ENCODE data around the gene DCTN3. TPM values are rescaled to one million over a fixed set of nuclear protein-coding genes. Genes with fewer than 3 reads are reported as not detected.

The DCTN3 gene
- polyA plus RNA-seq, 2 donors, result 44.4 to 112 TPM

GRCh38 chr9:34625186-34625486 lies 4.8 kb upstream of the DCTN3 start:
- Histone ChIP-seq H3K36me3 (ENCODE audit: control insufficient read depth in 2 of 2, insufficient read depth in 2 of 2, low read length in 1 of 2) (no peaks in the 10 kb centered on the region), H3K9me3 (ENCODE audit: control insufficient read depth in 2 of 2, insufficient read depth in 1 of 2, low read depth in 1 of 2, low read length in 1 of 2) (no peaks in the 10 kb centered on the region), H3K4me1 (ENCODE audit: control insufficient read depth in 2 of 2, insufficient read depth in 2 of 2, low read length in 1 of 2) (peaks cover 9 to 16% of the 10 kb centered on the region in 2 donors), H3K27ac (ENCODE audit: low read depth in 2 of 2, low read length in 1 of 2) (no peak overlapping the region), H3K4me3 (ENCODE audit: low read depth in 1 of 2, low read length in 2 of 2) (no peak overlapping the region), H3K27me3 (ENCODE audit: control insufficient read depth in 1 of 2, insufficient read depth in 2 of 2, low read length in 2 of 2) (peaks cover 0 to 23% of the 10 kb centered on the region in 2 donors)
- WGBS, 2 donors, result 79 to 86% methylated on average over 3 of the region's 3 CpGs

- H3K27me3 ChIP-seq (ENCODE audit: control insufficient read depth in 1 of 2, insufficient read depth in 2 of 2, low read length in 2 of 2), result peaks cover 0 to 23% of the 10 kb centered on the region in 2 donors
Observed at GRCh38 chr9:34624475-34625185, 4.3 kb upstream of the DCTN3 start.

GRCh38 chr9:34623374-34624235 lies 3.3 kb upstream of the DCTN3 start:
- Histone ChIP-seq H3K4me3 (ENCODE audit: low read depth in 1 of 2, low read length in 2 of 2) (no peak overlapping the region), H3K4me1 (ENCODE audit: control insufficient read depth in 2 of 2, insufficient read depth in 2 of 2, low read length in 1 of 2) (peaks cover 8 to 14% of the 10 kb centered on the region in 2 donors), H3K27me3 (ENCODE audit: control insufficient read depth in 1 of 2, insufficient read depth in 2 of 2, low read length in 2 of 2) (peaks cover 0 to 18% of the 10 kb centered on the region in 2 donors), H3K27ac (ENCODE audit: low read depth in 2 of 2, low read length in 1 of 2) (no peak overlapping the region), H3K36me3 (ENCODE audit: control insufficient read depth in 2 of 2, insufficient read depth in 2 of 2, low read length in 1 of 2) (no peaks in the 10 kb centered on the region), H3K9me3 (ENCODE audit: control insufficient read depth in 2 of 2, insufficient read depth in 1 of 2, low read depth in 1 of 2, low read length in 1 of 2) (no peaks in the 10 kb centered on the region)
- 19 to 35% methylated on average over 63 of the region's 63 CpGs for WGBS, 2 donors

More at GRCh38 chr9:34624475-34625185, 4.3 kb upstream of the DCTN3 start:
- Histone ChIP-seq H3K9me3 (ENCODE audit: control insufficient read depth in 2 of 2, insufficient read depth in 1 of 2, low read depth in 1 of 2, low read length in 1 of 2) (no peaks in the 10 kb centered on the region), H3K4me3 (ENCODE audit: low read depth in 1 of 2, low read length in 2 of 2) (no peak overlapping the region), H3K4me1 (ENCODE audit: control insufficient read depth in 2 of 2, insufficient read depth in 2 of 2, low read length in 1 of 2) (peaks cover 9 to 18% of the 10 kb centered on the region in 2 donors), H3K27ac (ENCODE audit: low read depth in 2 of 2, low read length in 1 of 2) (no peak overlapping the region), H3K36me3 (ENCODE audit: control insufficient read depth in 2 of 2, insufficient read depth in 2 of 2, low read length in 1 of 2) (no peaks in the 10 kb centered on the region)
- whole genome bisulfite sequencing, 2 donors, result 32 to 44% methylated on average over 38 to 39 of the region's 39 CpGs

- no peaks in the 10 kb centered on the region for H3K27me3 ChIP-seq (ENCODE audit: control insufficient read depth in 1 of 2, insufficient read depth in 2 of 2, low read length in 2 of 2)
- H3K27ac ChIP-seq (ENCODE audit: low read depth in 2 of 2, low read length in 1 of 2), result no peak overlapping the region
- H3K9me3 ChIP-seq (ENCODE audit: control insufficient read depth in 2 of 2, insufficient read depth in 1 of 2, low read depth in 1 of 2, low read length in 1 of 2), result no peaks in the 10 kb centered on the region
- WGBS, 2 donors, result 86 to 87% methylated on average over 2 of the region's 2 CpGs
- H3K4me3 ChIP-seq (ENCODE audit: low read depth in 1 of 2, low read length in 2 of 2), result no peak overlapping the region
- peaks cover 0 to 13% of the 10 kb centered on the region in 2 donors for H3K4me1 ChIP-seq (ENCODE audit: control insufficient read depth in 2 of 2, insufficient read depth in 2 of 2, low read length in 1 of 2)
- H3K36me3 ChIP-seq (ENCODE audit: control insufficient read depth in 2 of 2, insufficient read depth in 2 of 2, low read length in 1 of 2), result peaks cover 10 to 34% of the 10 kb centered on the region in 2 donors
Observed at GRCh38 chr9:34615132-34615531, 5.2 kb downstream of the DCTN3 start.

DNA sequence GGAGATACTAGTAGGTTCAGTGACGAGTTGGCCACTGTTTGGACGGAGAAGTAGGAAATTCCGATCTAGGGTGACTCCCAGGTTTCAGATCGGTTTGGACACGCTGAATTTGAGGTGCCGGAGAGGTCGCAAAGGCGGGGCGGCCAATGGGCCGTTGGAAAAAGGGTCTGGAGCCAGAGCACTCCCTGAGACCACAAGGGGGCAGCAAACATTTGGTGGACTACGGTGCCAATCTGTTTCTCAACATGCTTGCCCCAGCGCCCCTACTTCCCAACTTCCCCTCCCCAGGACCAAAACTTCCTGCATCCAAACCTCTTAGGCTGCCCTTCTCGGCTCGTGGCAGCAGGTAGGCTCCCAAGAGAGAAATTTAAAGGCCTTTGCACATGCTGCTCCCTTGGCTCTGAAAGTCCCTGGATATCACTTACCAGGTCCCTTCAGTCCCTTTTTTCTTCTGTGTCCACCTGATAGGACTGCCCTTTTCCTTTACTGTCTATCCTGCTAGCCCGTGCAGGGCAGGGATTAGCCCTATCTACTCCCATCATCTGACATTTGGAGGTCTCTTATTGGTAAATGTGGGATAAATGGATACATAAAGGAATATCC lies 7.4 kb downstream of the DCTN3 start:
- Histone ChIP-seq H3K27ac (ENCODE audit: low read depth in 2 of 2, low read length in 1 of 2) (peak overlapping the region; percentile 88 to 92), H3K36me3 (ENCODE audit: control insufficient read depth in 2 of 2, insufficient read depth in 2 of 2, low read length in 1 of 2) (peaks cover 5 to 28% of the 10 kb centered on the region in 2 donors), H3K27me3 (ENCODE audit: control insufficient read depth in 1 of 2, insufficient read depth in 2 of 2, low read length in 2 of 2) (no peaks in the 10 kb centered on the region), H3K4me1 (ENCODE audit: control insufficient read depth in 2 of 2, insufficient read depth in 2 of 2, low read length in 1 of 2) (peaks cover 0 to 10% of the 10 kb centered on the region in 2 donors), H3K9me3 (ENCODE audit: control insufficient read depth in 2 of 2, insufficient read depth in 1 of 2, low read depth in 1 of 2, low read length in 1 of 2) (no peaks in the 10 kb centered on the region), H3K4me3 (ENCODE audit: low read depth in 1 of 2, low read length in 2 of 2) (peak overlapping the region in 1 of 2 donors; percentile 78)
- 1 to 2% methylated on average over 14 to 15 of the region's 15 CpGs for WGBS, 2 donors

DNA sequence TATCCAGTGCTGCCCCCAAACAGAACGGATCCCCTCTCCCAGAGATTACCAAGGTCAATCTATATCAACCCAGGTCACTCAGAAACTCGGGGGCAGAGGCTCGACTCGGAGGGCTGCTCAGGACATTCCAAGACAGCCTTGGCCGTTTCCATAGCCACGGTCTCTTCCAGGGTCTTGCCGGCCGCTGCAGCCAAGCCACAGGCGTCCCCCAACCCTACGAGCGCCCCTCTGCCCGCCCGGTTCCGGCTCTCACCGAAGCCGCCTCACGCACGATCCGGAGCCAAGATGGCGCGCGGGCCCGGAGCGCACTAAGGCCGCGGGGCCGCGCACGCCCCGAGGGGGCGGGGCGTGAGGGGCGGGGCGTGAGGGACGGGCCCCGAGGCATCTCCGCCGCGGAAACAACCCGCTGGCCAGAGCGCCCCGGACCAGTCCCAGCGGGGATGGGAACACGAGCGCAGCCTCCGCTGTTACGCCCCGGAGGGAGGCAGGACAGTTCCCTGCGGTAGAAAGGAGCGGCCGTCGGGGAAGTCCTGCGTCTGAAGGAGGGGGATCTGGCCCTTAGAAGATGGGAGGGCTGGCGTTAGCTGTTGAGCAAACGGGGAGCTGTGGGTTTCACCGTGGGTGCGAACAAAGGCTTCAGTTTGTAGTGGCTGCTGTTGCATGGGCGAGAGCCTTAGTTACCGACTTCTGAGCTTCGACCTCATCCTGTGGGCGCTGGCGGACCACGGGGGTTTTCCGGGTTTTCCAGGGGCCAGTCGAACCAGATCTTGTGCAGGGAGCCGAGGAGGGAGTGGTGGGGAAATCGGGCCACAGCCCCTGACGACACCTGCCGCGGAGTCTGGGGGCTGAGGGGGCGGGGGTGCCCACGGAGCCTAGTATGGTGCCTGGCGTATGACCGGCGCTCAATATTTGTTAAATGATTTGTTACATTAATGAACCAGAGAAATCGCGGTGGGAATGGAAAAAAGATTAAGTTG lies 8.2 kb downstream of the DCTN3 start, which contains the start of gene RPP25L:
TSS of gene RPP25L (minus strand) at position 287 of the 977 bp plus-strand sequence. CDS start 801 bp downstream, outside the sequence.
- WGBS, 2 donors, result 0 to 1% methylated on average over 74 to 77 of the region's 77 CpGs
- peak within 1 kb of the TSS; percentile 78 to 81 for H3K4me3 ChIP-seq (ENCODE audit: low read depth in 1 of 2, low read length in 2 of 2)
- no peaks in the 10 kb centered on the region for H3K27me3 ChIP-seq (ENCODE audit: control insufficient read depth in 1 of 2, insufficient read depth in 2 of 2, low read length in 2 of 2)
- peaks cover 0 to 10% of the 10 kb centered on the region in 2 donors for H3K4me1 ChIP-seq (ENCODE audit: control insufficient read depth in 2 of 2, insufficient read depth in 2 of 2, low read length in 1 of 2)
- H3K9me3 ChIP-seq (ENCODE audit: control insufficient read depth in 2 of 2, insufficient read depth in 1 of 2, low read depth in 1 of 2, low read length in 1 of 2), result peaks cover 0 to 2% of the 10 kb centered on the region in 2 donors
- peaks cover 4 to 22% of the 10 kb centered on the region in 2 donors for H3K36me3 ChIP-seq (ENCODE audit: control insufficient read depth in 2 of 2, insufficient read depth in 2 of 2, low read length in 1 of 2)
- H3K27ac ChIP-seq (ENCODE audit: low read depth in 2 of 2, low read length in 1 of 2), result peak within 1 kb of the TSS; percentile 88 to 92

- Histone ChIP-seq H3K4me1 (ENCODE audit: control insufficient read depth in 2 of 2, insufficient read depth in 2 of 2, low read length in 1 of 2) (peaks cover 0 to 10% of the 10 kb centered on the region in 2 donors), H3K4me3 (ENCODE audit: low read depth in 1 of 2, low read length in 2 of 2) (peak overlapping the region; percentile 78 to 81), H3K36me3 (ENCODE audit: control insufficient read depth in 2 of 2, insufficient read depth in 2 of 2, low read length in 1 of 2) (peaks cover 4 to 15% of the 10 kb centered on the region in 2 donors), H3K9me3 (ENCODE audit: control insufficient read depth in 2 of 2, insufficient read depth in 1 of 2, low read depth in 1 of 2, low read length in 1 of 2) (peaks cover 0 to 2% of the 10 kb centered on the region in 2 donors), H3K27me3 (ENCODE audit: control insufficient read depth in 1 of 2, insufficient read depth in 2 of 2, low read length in 2 of 2) (no peaks in the 10 kb centered on the region), H3K27ac (ENCODE audit: low read depth in 2 of 2, low read length in 1 of 2) (peak overlapping the region; percentile 88 to 89)
- 53 to 60% methylated on average over 10 of the region's 10 CpGs for WGBS, 2 donors
Observed at GRCh38 chr9:34611251-34611810, 9.0 kb downstream of the DCTN3 start.

- H3K27ac ChIP-seq (ENCODE audit: low read depth in 2 of 2, low read length in 1 of 2), result no peak overlapping the region
- peak overlapping the region; percentile 78 to 81 for H3K4me3 ChIP-seq (ENCODE audit: low read depth in 1 of 2, low read length in 2 of 2)
- WGBS, 2 donors, result 91 to 93% methylated on average over 20 of the region's 20 CpGs
Observed at GRCh38 chr9:34610434-34611206, 9.7 kb downstream of the DCTN3 start.

More at GRCh38 chr9:34610434-34611206, 9.7 kb downstream of the DCTN3 start:
- Histone ChIP-seq H3K27me3 (ENCODE audit: control insufficient read depth in 1 of 2, insufficient read depth in 2 of 2, low read length in 2 of 2) (no peaks in the 10 kb centered on the region), H3K4me1 (ENCODE audit: control insufficient read depth in 2 of 2, insufficient read depth in 2 of 2, low read length in 1 of 2) (peaks cover 0 to 10% of the 10 kb centered on the region in 2 donors), H3K36me3 (ENCODE audit: control insufficient read depth in 2 of 2, insufficient read depth in 2 of 2, low read length in 1 of 2) (peaks cover 0 to 11% of the 10 kb centered on the region in 2 donors), H3K9me3 (ENCODE audit: control insufficient read depth in 2 of 2, insufficient read depth in 1 of 2, low read depth in 1 of 2, low read length in 1 of 2) (peaks cover 0 to 2% of the 10 kb centered on the region in 2 donors)
